GM12878 (cell line): ENCODE results near the gene CNGB1. TPM values are rescaled to one million over a fixed set of nuclear protein-coding genes. Genes with fewer than 3 reads are reported as not detected.

ENCODE experiments used
- CTCF ChIP-seq, 3 experiments: IDR thresholded peaks in 2 of 3; conservative IDR thresholded peaks in 1 of 3; 2 replicates each; pipeline ENCODE4 v1.5.1; 2011; ENCODE audit warnings: low read depth in 3 of 3, low read length in 3 of 3, mild to moderate bottlenecking in 3 of 3, control low read depth in 2 of 3, moderate library complexity in 2 of 3, inconsistent platforms in 1 of 3, mixed read lengths in 1 of 3; ENCODE audit not compliant: control insufficient read depth in 2 of 3, insufficient read depth in 1 of 3; ENCODE audit errors: extremely low read depth in 1 of 3
- E4F1 ChIP-seq: fragments of 450-650 bp; IDR thresholded peaks from 2 replicates; pipeline ENCODE4 v1.6.1; 2018; ENCODE audit warnings: borderline replicate concordance, mild to moderate bottlenecking; ENCODE audit not compliant: partially characterized antibody
- JUND ChIP-seq: IDR thresholded peaks from 2 replicates; pipeline ENCODE4 v1.6.1; 2012; ENCODE audit warnings: low read depth, mild to moderate bottlenecking, low read length, improper control_type of control experiment, moderate library complexity
- PAX5 ChIP-seq: IDR thresholded peaks from 2 replicates; pipeline ENCODE4 v1.6.1; 2011; ENCODE audit warnings: low read depth, low read length, borderline replicate concordance
- PBX3 ChIP-seq: IDR thresholded peaks from 2 replicates; pipeline ENCODE4 v1.6.1; 2011; ENCODE audit warnings: mild to moderate bottlenecking, low read depth, low read length, moderate library complexity; ENCODE audit not compliant: insufficient replicate concordance
- PML ChIP-seq: IDR thresholded peaks from 2 replicates; pipeline ENCODE4 v1.6.1; 2012; ENCODE audit warnings: low read length, inconsistent platforms
- PRDM15 ChIP-seq: fragments of 450-650 bp; formaldehyde crosslinking; IDR thresholded peaks from 2 replicates; pipeline ENCODE4 v1.4.0; 2020; ENCODE audit warnings: mild to moderate bottlenecking, moderate library complexity
- RFX5 ChIP-seq: IDR thresholded peaks from 2 replicates; pipeline ENCODE4 v1.6.1; 2011; ENCODE audit warnings: low read depth, low read length, improper control_type of control experiment
- SMAD5 ChIP-seq: IDR thresholded peaks from 2 replicates; pipeline ENCODE4 v1.6.1; 2016; ENCODE audit warnings: antibody characterized with exemption, low read depth
- SMC3 ChIP-seq: IDR thresholded peaks from 2 replicates; pipeline ENCODE4 v1.6.1; 2011; ENCODE audit warnings: low read length, improper control_type of control experiment, borderline replicate concordance
- SREBF2 ChIP-seq: IDR thresholded peaks from 2 replicates; pipeline ENCODE4 v1.6.1; 2012; ENCODE audit warnings: mild to moderate bottlenecking, low read length
- TBL1XR1 ChIP-seq: IDR thresholded peaks from 2 replicates; pipeline ENCODE4 v1.6.1; 2012; ENCODE audit warnings: low read depth, low read length, improper control_type of control experiment
- YBX1 ChIP-seq: fragments of 450-650 bp; IDR thresholded peaks from 2 replicates; pipeline ENCODE4 v1.6.1; 2016; ENCODE audit warnings: antibody characterized with exemption
- ZNF592 ChIP-seq: fragments of 450-650 bp; IDR thresholded peaks from 2 replicates; pipeline ENCODE4 v1.6.1; 2017; ENCODE audit warnings: mild to moderate bottlenecking, moderate library complexity
- polyA plus RNA-seq, 11 experiments: library from polyadenylated mRNA; depleted of rRNA in 4 of 11; unstranded in 6 of 11; stranded (reverse) in 5 of 11; fragments of >200 nt; fragmentation: Nextera tagmentation in 4 of 11; fragmentation: Illumina TruSeq in 1 of 11; extraction: Ambion mirVana in 4 of 11; extraction: Trizol in 1 of 11; gene quantifications; 1 replicate in 1 of 11; 2 replicates in 10 of 11; pipeline versions ENCODE4 v1.2.1 to v1.2.3, GENCODE V29; 2011 to 2016; ENCODE audit warnings: inconsistent platforms in 2 of 11, missing spikeins in 2 of 11, low read depth in 1 of 11
- total RNA-seq, 4 experiments: library from RNA; depleted of rRNA in 3 of 4; stranded (reverse); fragments of >200 nt in 3 of 4; fragmentation: Illumina TruSeq in 1 of 4; extraction: Trizol in 1 of 4; gene quantifications; 2 replicates each; pipeline versions ENCODE4 v1.2.1 to v1.2.3, GENCODE V29; 2013 to 2021

CNGB1 gene
- total and polyA plus RNA-seq, 10 of the 15 experiments (the other 5 are each of a cell fraction or from before 2014, with no cell fraction given) = 0.03 TPM; not detected in 9

- TF ChIP-seq PRDM15 (CRISPR knock-in tag) (no peak), SREBF2 (no peak), CTCF (IDR thresholded peaks at IDR 0.05 in 2 of 3, conservative IDR thresholded peaks at IDR 0.05 in 1 of 3; ENCODE audit: control insufficient read depth in 2 of 3, extremely low read depth in 1 of 3, insufficient read depth in 1 of 3, low read depth in 3 of 3, low read length in 3 of 3) (peak; percentile 42 to 75 (median 57)), YBX1 (no peak), E4F1 (no peak), SMC3 (no peak), RFX5 (no peak), ZNF592 (no peak), TBL1XR1 (no peak), PBX3 (no peak), PAX5 (no peak), JUND (no peak), SMAD5 (peak; percentile 79; the same call in 1 of the 2 replicates), PML (peak; percentile 80; the same call in 1 of the 2 replicates)
Measured at GRCh38 chr16:58000706-58001676, 30.1 kb upstream of the CNGB1 start, which contains the start of gene USB1 (continued).
